PC-3 (cell line): ENCODE data around the gene PAX2. TPM values are rescaled to one million over a fixed set of nuclear protein-coding genes. Genes with fewer than 3 reads are reported as not detected.

Source experiments
- ATAC-seq: fragments of 200-7000 bp; cut with Tn5 transposase; 2 replicates; pipeline ENCODE4 v1.9.1; 2020; ENCODE audit warnings: mild to moderate bottlenecking, moderate library complexity
- BruUV-seq: library from RNA; stranded (reverse); fragments of 400-500 nt; replicated peaks from 2 replicates; lab custom pipeline; 2021; lab: Mats Ljungman, UMichigan
- CTCF ChIA-PET: fragments of 300-600 bp; sonication (Branson Sonifier 250); formaldehyde crosslinking; loops from one replicate; lab custom pipeline; 2022; ENCODE audit warnings: antibody characterized with exemption; lab: Charles Lee
- POLR2A ChIA-PET: fragments of 300-600 bp; sonication (Branson Sonifier 250); formaldehyde crosslinking; loops from one replicate; lab custom pipeline; 2022; ENCODE audit warnings: antibody characterized with exemption; ENCODE audit not compliant: unreplicated experiment; lab: Charles Lee
- DNase-seq: peaks from one replicate; pipeline ENCODE4 v3.0.0-alpha.2; 2015
- H2AFZ ChIP-seq: fragments of 300-600 bp; sonication (generic); 2 replicates; pipeline ENCODE4 v1.6.0; 2016; ENCODE audit warnings: antibody characterized with exemption, low read length
- H3F3A ChIP-seq: fragments of 300-600 bp; sonication (generic); one replicate; pipeline ENCODE4 v1.6.0; 2017; ENCODE audit warnings: antibody characterized with exemption, low read length, control low read depth, mild to moderate bottlenecking; ENCODE audit not compliant: unreplicated experiment
- H3K27ac ChIP-seq: fragments of 300-600 bp; sonication (generic); 2 replicates; pipeline ENCODE4 v1.5.1; 2016; ENCODE audit warnings: mild to moderate bottlenecking, low read length
- H3K27me3 ChIP-seq: fragments of 300-600 bp; sonication (generic); 2 replicates; pipeline ENCODE4 v1.6.1; 2016; ENCODE audit warnings: low read length, mixed read lengths
- H3K36me3 ChIP-seq: fragments of 300-600 bp; sonication (generic); 2 replicates; pipeline ENCODE4 v1.6.1; 2016; ENCODE audit warnings: low read depth, mixed run types, low read length, mixed read lengths
- H3K4me1 ChIP-seq: fragments of 300-600 bp; sonication (generic); 2 replicates; pipeline ENCODE4 v1.5.1; 2016; ENCODE audit warnings: low read length; ENCODE audit not compliant: insufficient read depth
- H3K4me2 ChIP-seq: fragments of 300-600 bp; sonication (generic); 2 replicates; pipeline ENCODE4 v1.6.0; 2016; ENCODE audit warnings: low read length
- H3K4me3 ChIP-seq: fragments of 300-600 bp; sonication (generic); 2 replicates; pipeline ENCODE4 v1.5.1; 2016; ENCODE audit warnings: mild to moderate bottlenecking, low read length, mixed read lengths
- H3K79me2 ChIP-seq: fragments of 300-600 bp; sonication (generic); 2 replicates; pipeline ENCODE4 v1.6.1; 2017; ENCODE audit warnings: low read length, mixed read lengths
- H3K9ac ChIP-seq: fragments of 300-600 bp; sonication (generic); 2 replicates; pipeline ENCODE4 v1.6.0; 2016; ENCODE audit warnings: mild to moderate bottlenecking, low read length
- H3K9me2 ChIP-seq: fragments of 300-600 bp; sonication (generic); replicated peaks from 2 replicates; pipeline ENCODE4 v1.6.1; 2016; ENCODE audit warnings: mixed run types, low read length, mixed read lengths
- H3K9me3 ChIP-seq: fragments of 300-600 bp; sonication (generic); 2 replicates; pipeline ENCODE4 v1.6.1; 2016; ENCODE audit warnings: low read length, mixed read lengths
- H4K20me1 ChIP-seq: fragments of 300-600 bp; sonication (generic); 2 replicates; pipeline ENCODE4 v1.6.1; 2016; ENCODE audit warnings: low read length, mixed read lengths
- EZH2 ChIP-seq: fragments of 300-600 bp; sonication (generic); IDR thresholded peaks from one replicate; pipeline ENCODE4 v1.6.1; 2017; ENCODE audit warnings: antibody characterized with exemption, mild to moderate bottlenecking, low read length; ENCODE audit not compliant: unreplicated experiment
- EZH2phosphoT487 ChIP-seq: fragments of 300-600 bp; sonication (generic); IDR thresholded peaks from 2 replicates; pipeline ENCODE4 v1.6.1; 2018; ENCODE audit warnings: mild to moderate bottlenecking, antibody characterized with exemption, low read length, borderline replicate concordance
- intact Hi-C: fragments of 100-400 bp; cut with micrococcal nuclease; formaldehyde crosslinking; loops from 2 replicates; pipeline ENCODE4 v1.9.0; 2023
- total RNA-seq: library from RNA; depleted of rRNA; stranded (reverse); fragments of >200 nt; gene quantifications from 2 replicates; pipeline ENCODE4 v1.2.3, GENCODE V29; 2014
- TF ChIP-seq, protein P1 (sequence below): fragments of 300-600 bp; sonication (generic); conservative IDR thresholded peaks from 2 replicates; pipeline ENCODE4 v1.5.1; 2017; ENCODE audit warnings: antibody characterized with exemption, low read depth, mild to moderate bottlenecking, low read length

Gene PAX2
- total RNA-seq, 1 experiment from 2014 or later, result not detected

- Histone ChIP-seq H3K27ac (no peak overlapping the region), H3K9me2 (no peaks in the 10 kb centered on the region), H3F3A (no peaks in the 10 kb centered on the region), H3K9me3 (no peaks in the 10 kb centered on the region), H4K20me1 (no peaks in the 10 kb centered on the region), H3K4me1 (no peaks in the 10 kb centered on the region), H3K79me2 (no peaks in the 10 kb centered on the region), H3K27me3 (peaks cover 23% of the 10 kb centered on the region), H3K9ac (no peak overlapping the region), H3K36me3 (no peaks in the 10 kb centered on the region), H3K4me3 (no peak overlapping the region), H2AFZ (no peak overlapping the region), H3K4me2 (no peak overlapping the region)
- ChIA-PET POLR2A (no interaction called here), CTCF (no interaction called here)
- no peak for ATAC-seq
- intact Hi-C loops, result no loop called here
- BruUV-seq, result no TSS peak
- no peak for DNase-seq
- TF ChIP-seq EZH2, result no peak
- TF ChIP-seq, protein P1, sequence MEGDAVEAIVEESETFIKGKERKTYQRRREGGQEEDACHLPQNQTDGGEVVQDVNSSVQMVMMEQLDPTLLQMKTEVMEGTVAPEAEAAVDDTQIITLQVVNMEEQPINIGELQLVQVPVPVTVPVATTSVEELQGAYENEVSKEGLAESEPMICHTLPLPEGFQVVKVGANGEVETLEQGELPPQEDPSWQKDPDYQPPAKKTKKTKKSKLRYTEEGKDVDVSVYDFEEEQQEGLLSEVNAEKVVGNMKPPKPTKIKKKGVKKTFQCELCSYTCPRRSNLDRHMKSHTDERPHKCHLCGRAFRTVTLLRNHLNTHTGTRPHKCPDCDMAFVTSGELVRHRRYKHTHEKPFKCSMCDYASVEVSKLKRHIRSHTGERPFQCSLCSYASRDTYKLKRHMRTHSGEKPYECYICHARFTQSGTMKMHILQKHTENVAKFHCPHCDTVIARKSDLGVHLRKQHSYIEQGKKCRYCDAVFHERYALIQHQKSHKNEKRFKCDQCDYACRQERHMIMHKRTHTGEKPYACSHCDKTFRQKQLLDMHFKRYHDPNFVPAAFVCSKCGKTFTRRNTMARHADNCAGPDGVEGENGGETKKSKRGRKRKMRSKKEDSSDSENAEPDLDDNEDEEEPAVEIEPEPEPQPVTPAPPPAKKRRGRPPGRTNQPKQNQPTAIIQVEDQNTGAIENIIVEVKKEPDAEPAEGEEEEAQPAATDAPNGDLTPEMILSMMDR, result no peak
- no peak for TF ChIP-seq EZH2phosphoT487
These were observed 14.5 kb upstream of the PAX2 start for GRCh38 chr10:100730725-100731406.

DNA sequence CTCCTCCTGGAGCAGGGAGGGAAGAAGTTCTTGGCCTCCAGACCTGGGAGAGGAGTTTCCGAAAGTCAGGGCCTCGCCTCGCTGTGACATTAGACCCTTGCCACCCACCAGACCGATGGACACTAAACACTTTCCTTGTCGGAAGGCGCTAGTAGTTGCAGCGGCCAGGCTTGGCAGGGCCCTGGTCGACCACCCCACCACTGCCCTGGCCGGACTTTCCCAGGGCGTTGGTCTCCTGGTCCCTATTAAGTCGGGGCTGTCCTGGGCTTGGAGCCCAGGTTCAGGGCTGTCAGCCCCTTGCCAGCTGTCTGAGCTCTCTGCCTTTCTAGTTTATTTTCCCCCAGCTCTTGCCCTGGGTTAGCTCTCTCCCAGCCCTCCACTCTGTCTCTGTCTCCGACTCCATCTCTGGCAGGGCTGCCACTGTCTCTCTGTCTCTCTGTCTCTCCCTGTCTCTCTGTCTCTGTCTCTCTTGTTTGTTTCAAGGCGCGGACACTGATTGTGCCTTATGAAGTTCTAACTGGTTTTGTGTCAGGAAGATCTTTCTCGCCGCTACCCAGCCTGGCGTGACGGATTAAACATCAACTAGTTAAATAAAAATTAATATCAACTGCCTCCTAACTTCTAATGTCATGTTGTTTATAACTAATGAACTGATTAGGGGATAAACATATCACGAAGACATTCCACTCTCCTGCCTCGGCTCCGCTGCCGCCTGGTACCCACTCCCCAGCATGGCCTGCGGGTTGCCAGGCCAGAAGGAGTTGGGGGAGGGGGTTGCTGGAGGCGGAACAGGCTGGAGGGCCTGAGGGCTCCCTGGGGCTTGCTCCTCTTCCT lies 13.8 kb upstream of the PAX2 start:
- H3K9me3 ChIP-seq, result no peaks in the 10 kb centered on the region
- no peaks in the 10 kb centered on the region for H4K20me1 ChIP-seq
- intact Hi-C loops, result no loop called here
- POLR2A ChIA-PET, result no interaction called here
- no peaks in the 10 kb centered on the region for H3F3A ChIP-seq
- no peak for DNase-seq
- no peaks in the 10 kb centered on the region for H3K9me2 ChIP-seq
- no peak overlapping the region for H3K4me3 ChIP-seq
- TF ChIP-seq EZH2phosphoT487, result no peak
- no TSS peak for BruUV-seq
- H3K79me2 ChIP-seq, result no peaks in the 10 kb centered on the region
- H2AFZ ChIP-seq, result no peak overlapping the region
- CTCF ChIA-PET, result no interaction called here
- H3K27ac ChIP-seq, result no peak overlapping the region
- no peak overlapping the region for H3K9ac ChIP-seq
- H3K4me1 ChIP-seq, result no peaks in the 10 kb centered on the region
- no peaks in the 10 kb centered on the region for H3K36me3 ChIP-seq
- H3K4me2 ChIP-seq, result no peak overlapping the region
- no peak for ATAC-seq
- peaks cover 23% of the 10 kb centered on the region for H3K27me3 ChIP-seq

- no peak for ATAC-seq
These were observed 13.2 kb upstream of the PAX2 start for GRCh38 chr10:100732241-100732596.

More at GRCh38 chr10:100732241-100732596, 13.2 kb upstream of the PAX2 start:
- Histone ChIP-seq H3K9me3 (no peaks in the 10 kb centered on the region), H2AFZ (no peak overlapping the region), H3K27me3 (peaks cover 23% of the 10 kb centered on the region), H3K4me1 (no peaks in the 10 kb centered on the region), H3K9me2 (no peaks in the 10 kb centered on the region), H3K9ac (no peak overlapping the region), H3K79me2 (no peaks in the 10 kb centered on the region), H3K4me2 (no peak overlapping the region), H3K27ac (no peak overlapping the region), H3F3A (no peaks in the 10 kb centered on the region), H3K36me3 (no peaks in the 10 kb centered on the region), H3K4me3 (no peak overlapping the region), H4K20me1 (no peaks in the 10 kb centered on the region)
- no TSS peak for BruUV-seq
- TF ChIP-seq EZH2, result no peak
- TF ChIP-seq, protein P1, result no peak
- TF ChIP-seq EZH2phosphoT487, result no peak
- POLR2A ChIA-PET, result no interaction called here
- DNase-seq, result no peak
- intact Hi-C loops, result no loop called here
- CTCF ChIA-PET, result no interaction called here
